CD4-positive, alpha-beta T cell treated with Interleukin-4 for 1 hour (primary cell): ENCODE results near the gene CLDN7.

Source experiments
- DNase-seq, 2 donors: peaks; one replicate each; pipeline ENCODE4 v3.0.0-alpha.2; 2020 to 2022

CLDN7 gene, protein sequence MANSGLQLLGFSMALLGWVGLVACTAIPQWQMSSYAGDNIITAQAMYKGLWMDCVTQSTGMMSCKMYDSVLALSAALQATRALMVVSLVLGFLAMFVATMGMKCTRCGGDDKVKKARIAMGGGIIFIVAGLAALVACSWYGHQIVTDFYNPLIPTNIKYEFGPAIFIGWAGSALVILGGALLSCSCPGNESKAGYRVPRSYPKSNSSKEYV

GRCh38 chr17:7262192-7262934 lies at the start of gene CLDN7:
TSS of gene CLDN7 (minus strand) at chr17:7262478. CDS start at chr17:7262043, 435 bp downstream.
- no peak for DNase-seq

DNA sequence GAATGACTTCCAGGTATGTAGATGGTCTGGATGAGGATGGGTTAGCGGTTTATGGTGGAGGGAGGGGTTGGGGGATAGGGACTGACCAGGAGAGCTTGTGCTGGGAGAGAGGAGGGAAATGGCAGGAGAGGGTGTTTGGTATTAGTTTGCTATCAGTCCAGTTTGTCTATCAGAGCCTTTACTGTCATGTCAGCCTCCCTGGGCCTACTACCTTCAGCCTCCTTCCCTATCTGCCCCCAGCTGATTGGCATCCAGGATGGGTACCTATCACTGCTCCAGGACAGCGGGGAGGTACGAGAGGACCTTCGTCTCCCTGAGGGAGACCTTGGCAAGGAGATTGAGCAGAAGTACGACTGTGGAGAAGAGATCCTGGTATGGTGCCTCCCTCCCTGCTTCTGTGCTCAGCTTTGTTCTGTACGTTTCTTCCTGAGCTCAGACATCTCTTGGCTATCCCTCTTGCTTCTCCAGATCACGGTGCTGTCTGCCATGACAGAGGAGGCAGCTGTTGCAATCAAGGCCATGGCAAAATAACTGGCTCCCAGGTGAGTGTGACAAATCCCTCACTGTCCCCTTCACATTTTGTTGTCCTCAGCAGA lies 48.9 kb upstream of the CLDN7 start:
- DNase-seq, result no peak

GRCh38 chr17:7309628-7310027 lies 47.4 kb upstream of the CLDN7 start:
- no peak for DNase-seq

DNA sequence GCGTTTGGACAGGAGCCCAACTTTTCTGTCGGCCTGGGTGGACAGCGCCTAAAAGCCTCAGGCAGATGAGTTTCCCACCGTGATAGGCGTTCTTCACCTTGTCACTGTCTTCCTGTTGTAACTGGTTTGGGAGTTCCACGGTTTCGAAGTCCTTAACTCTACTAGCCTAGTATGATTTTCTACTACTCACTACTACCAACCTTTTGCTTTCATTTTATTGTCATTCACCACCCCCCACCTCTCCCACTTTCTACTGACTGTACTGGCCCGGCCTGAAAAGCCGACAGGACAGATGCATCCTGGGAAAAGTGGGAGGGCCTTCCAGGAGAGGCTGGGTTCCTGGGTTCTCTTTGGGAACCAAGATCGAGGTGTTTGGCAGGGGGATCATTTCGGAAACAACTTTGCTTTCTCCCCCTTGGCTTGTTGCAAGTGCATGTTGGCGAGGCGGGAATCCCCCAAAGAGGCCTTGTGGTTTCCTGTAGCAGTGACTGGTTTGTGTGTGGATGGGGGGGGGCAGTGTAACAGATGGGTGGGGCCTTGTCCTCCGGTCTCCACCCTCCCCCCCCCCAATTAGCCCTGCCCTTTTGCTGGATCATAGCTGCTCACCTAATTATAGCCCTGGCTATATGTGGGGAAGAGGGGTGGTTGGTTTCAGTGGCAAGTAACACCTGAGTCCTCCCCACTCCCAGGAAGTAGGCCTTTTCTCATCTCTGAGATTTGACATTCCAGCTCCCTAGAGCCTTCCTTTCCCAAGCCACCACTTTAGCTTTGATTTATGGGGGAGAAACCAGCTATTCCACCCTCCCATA lies 46.6 kb upstream of the CLDN7 start:
- DNase-seq, result peak; percentile 94 to 96

DNA sequence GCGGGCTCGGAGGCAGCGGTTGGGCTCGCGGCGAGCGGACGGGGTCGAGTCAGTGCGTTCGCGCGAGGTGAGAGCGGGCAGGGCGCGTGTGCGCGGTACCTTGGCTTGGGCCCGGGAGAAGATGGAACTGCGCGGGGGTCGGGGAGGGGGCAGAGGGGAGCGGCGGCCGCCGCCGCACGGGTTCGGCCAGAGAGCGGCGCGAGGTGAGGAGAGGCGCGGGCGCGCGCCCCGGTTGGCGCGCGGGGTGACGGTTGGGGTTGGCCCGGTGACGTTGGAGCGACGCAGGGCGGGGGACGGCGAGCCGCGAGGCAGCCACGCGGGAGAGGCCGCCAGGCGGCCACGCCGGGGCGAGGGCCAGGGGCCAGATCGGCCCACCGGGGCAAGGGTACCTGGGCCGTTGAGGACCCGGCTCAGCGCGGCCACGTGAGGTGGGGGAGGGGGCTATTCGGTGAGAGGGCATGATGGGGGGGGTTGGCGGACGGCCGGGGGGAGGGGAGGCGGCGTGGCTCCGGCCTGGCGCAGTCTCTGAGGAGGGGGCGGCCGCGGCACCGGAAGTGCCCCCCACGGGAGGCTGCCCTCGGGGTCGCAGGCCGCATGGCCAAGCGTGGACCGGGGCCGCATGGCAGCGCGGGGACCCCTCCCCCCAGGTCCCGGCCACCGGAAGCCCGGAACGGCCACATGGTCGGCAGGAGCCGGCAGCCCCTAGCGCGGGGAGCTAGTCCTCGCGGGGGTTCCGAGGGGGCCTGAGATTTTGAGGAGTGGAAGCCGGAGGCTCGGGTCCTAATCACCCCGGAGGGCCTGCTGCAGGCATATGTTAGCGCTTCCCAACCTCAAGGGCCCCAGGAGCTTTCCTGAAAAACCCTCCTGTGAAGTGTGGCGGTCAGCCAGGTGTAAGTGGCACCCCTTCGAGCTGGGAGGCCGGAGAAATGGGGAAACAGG lies 45.7 kb upstream of the CLDN7 start:
- peak in 1 of 2 donors; percentile 63 for DNase-seq

DNA sequence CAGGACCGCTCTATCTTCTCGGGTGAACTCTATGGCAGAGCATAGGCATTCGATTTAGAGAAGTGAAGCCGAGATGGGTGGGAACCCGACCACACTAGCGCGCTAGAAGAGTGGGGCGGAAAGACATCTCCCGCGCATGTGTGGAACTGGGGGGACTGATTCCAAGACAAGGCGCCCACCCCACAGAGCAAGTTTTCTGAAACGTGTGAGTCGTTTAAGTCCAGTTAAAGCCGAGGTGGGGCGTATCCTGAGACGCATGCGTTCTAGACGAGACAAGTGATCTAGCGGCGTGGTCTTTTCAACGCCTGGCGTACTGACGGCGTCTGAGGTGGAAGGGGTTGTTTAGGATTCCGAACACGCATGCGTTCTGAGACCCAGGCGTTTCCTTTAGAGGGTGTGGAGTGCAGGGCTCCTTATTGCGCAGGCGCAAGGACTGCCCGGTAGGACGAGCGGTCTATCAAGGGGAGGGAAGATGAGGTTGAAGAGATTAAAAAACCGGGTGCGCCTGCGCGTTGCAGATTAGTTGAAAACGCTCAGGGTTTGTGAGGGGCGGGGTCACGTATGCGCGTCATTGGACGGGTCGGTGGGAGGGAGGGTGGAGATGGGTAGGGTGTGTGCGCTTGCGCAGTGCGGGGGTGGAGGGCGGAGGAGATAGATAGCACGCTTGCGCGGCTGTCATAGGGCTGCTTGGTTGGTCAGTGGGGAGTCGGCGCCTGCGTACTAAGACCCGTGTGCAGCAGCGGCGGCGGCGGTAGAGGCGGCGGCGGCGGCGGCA lies 44.8 kb upstream of the CLDN7 start, which contains the start of gene EIF5A:
TSS of gene EIF5A (plus strand) at position 718 of the 775 bp plus-strand sequence. CDS start 2,008 bp downstream, outside the sequence.
- peak; percentile 100 for DNase-seq

DNA sequence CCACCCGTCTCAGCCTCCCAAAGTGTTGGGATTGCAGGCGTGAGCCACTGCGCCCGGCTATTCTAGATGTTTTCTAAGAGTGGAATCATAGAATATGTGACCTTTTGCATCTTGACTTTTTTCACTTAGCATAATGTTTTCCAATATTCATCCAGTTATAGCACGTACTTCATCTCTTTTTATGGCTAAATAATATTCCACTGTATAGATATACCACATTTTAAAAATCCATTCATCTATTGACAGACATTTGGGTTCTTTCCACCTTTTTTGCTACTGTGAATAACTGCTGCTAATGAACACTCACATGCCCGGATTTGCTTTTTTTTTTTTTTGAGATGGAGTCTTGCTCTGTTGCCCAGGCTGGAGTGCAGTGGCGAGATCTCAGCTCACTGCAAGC lies 41.9 kb upstream of the CLDN7 start:
- DNase-seq, result no peak

DNA sequence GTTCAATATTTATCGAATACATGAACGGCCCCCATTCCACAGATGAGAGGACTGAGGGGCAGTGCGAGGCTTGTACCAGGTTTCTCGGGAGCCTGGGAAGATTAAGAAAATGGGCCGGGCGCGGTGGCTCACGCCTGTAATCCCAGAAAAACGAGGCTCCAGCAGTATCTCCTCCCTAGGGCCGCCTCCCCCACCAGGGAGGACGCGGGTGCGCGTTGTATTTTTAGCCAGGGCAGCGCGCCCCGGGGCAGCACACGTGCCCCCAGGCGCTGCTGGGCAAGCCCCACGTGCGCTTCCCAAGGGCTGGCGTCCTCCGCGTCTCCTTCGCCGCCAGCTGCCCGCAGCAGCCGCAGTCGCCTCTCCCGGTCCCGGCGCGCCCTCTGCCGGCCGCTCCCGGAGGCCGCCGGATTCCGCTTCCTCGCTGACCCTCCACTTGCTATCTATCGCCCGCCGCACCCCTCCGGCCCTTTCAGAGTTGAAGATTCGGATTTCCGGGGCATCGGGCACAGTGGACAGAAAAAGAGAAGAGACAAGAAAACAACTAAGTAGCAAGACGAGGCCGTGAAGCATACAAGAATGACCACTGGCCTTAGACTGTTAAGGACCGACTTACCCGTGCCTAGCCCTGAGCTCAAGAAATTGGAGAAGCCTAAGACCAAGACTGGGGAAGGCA lies 34.0 kb upstream of the CLDN7 start:
- DNase-seq, result peak; percentile 70 to 71

DNA sequence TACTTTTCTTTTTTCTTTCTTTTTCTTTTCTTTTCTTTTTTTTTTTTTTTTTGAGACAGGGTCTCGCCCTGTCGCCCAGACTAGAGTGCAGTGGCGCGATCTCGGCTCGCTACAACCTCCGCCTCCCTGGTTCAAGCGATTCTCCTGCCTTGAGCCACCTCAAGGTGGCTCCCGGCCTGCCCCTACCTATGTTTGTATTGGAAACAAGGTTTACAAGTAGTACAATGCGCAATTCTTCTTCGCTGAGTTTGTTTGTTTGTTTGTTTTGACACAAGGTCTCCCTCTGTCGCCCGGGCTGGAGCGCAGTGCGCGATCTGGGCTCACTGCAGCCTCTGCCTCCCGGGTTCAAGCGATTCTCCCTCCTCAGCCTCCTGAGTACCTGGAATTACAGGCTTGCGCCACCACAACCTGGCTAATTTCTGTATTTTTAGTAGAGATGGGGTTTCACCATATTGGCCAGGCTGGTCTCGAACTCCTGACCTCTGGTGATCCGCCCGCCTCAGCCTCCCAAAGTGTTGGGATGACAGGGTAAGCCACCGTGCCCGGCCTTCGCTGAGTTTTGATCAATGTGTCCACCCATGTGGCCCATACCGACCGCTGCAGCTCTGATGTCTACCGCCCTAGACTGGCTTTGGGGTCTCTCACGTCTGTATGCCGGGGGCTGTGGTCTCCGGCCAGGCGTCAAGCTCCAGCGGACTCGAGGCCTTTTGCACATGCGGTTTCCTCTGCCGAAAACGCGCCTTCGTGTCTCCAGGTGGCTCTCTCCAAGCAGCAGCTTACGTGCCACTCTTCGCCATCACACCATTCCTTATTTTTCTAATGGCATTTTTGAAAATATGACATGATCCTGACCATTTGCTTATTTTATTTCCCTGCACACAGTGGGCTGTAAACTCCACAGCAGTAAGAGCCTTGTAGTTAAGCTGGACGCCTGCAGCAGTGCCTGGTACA lies 33.2 kb upstream of the CLDN7 start:
- DNase-seq, result no peak

DNA sequence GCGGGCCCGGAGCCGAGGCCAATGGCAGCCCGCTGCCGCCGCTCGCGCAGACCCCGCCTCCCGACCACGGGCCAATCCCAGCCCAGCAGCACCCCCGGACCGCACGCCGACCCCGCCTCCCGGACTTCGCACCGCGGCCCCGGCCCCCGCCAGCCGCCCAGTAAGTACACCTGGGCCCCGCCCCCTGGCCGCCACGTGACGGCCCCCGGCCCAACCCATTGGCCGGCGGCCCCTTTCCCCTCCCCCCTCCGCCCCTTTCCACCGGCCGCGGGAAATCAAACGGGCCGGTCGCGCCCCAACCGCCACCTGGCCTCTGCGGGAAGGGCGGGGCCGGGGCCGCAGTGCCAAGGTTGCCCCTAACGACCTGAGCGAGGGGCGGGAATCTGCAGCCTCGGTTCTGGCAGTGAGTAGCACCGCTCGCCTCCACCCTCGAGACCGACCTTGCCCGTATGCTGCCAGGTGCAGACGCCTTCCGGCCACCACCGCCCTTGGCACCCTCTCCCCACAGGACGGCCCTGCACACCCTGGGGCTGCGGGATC lies 32.4 kb upstream of the CLDN7 start, which contains the start of gene YBX2:
TSS of gene YBX2 (minus strand) at position 26 of the 540 bp plus-strand sequence. CDS start 139 bp downstream, outside the sequence.
- DNase-seq, result peak; percentile 85

- DNase-seq, result no peak
Observed at GRCh38 chr17:7293816-7294613, 31.7 kb upstream of the CLDN7 start.

GRCh38 chr17:7293159-7293558 lies 30.9 kb upstream of the CLDN7 start:
- DNase-seq, result no peak

DNA sequence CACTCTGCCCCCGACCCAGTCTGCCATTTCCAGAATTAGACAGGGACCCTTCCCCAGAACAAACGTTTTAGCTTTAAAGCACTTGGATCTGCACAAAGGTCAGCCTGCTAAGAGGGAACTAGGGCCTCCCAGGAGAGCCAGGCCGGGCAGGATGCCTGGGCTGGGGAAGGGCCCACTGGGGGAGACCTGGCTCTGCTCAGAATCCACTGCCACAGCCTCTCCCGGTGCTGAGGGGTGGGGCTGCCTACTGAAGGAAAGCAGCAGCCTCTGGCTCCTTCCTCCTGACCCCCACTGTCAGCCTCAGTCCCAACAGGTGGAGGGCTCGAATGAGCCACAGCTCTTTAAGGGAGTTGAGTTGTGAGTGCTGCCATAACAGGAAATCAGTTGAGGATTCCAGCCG lies 30.5 kb upstream of the CLDN7 start:
- DNase-seq, result no peak

DNA sequence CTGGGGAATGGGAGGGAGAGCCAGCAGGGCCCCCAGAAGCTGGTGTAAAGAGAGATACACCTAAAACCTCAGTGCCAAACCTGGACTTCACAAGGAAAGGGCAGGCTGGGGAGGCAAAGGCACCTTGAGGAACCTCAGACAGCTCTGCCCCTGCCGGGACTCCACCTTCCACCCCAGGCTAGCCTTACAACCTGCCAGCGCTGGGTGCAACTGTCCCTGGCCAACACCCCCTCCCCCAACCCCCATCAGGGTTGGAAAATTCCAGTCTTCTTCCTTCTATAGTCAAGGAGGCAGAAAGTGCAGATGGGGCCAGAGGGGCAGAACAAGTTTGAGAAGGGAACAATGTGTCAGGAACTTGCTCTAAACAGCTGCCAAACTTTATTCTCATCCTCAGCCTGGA lies 29.9 kb upstream of the CLDN7 start:
- no peak for DNase-seq

- no peak for DNase-seq
Observed at GRCh38 chr17:7290685-7291084, 28.4 kb upstream of the CLDN7 start.

GRCh38 chr17:7290166-7290565 lies 27.9 kb upstream of the CLDN7 start:
- no peak for DNase-seq

- no peak for DNase-seq
Observed at GRCh38 chr17:7289256-7290032, 27.2 kb upstream of the CLDN7 start.
